NCI-H82 treated with DMSO at 0.1 percent for 48 hours (cell line): ENCODE measurements around the gene XBP1.
"Not testable (repeated sequence)": the region's sequence is repeated elsewhere in the genome, so short reads cannot be mapped to it uniquely, and the experiment has no call there.

Experiments
- DNase-seq: peaks from one replicate; lab custom pipeline; 2025; ENCODE audit not compliant: unreplicated experiment; lab: John Stamatoyannopoulos, UW

Gene XBP1

DNA sequence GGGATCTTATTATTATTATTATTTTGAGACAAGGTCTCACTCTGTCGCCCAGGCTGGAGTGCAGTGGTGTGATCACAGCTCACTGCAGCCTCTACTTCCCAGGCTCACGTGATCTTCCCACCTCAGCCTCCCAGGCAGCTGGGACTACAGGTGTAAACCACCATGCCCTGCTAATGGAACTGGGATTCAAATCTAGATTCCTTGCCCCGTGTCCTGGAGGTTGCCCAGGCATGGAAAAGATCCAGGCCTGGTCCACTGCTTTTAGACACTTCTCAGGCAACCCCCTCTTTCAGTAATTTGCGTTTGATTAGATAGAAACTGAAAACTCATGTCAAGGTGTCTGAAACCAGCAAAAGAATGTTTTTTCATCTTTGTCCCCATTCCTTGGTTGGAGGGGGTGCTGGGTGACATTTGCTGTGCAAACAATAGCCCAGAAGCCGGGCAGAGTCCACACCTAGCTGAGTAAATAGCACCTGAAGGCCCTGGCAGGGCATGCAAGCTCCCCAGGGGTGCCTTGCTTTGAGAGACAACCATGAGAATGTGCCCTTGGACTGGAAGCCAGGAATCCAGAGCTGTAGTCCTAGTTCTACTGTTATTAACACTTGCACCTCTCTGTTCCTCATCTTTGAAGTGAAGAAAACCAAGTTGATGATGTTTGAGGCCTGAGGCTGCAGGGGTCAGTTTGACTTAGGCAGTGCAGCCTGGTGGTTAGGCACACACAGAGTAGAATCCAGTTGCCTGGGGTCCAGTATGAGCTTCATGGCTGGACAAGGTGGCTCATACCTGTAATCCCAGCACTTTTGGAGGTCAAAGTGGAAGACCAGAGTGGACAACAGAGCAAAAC lies 19.1 kb upstream of the XBP1 start:
- DNase-seq = no peak

DNA sequence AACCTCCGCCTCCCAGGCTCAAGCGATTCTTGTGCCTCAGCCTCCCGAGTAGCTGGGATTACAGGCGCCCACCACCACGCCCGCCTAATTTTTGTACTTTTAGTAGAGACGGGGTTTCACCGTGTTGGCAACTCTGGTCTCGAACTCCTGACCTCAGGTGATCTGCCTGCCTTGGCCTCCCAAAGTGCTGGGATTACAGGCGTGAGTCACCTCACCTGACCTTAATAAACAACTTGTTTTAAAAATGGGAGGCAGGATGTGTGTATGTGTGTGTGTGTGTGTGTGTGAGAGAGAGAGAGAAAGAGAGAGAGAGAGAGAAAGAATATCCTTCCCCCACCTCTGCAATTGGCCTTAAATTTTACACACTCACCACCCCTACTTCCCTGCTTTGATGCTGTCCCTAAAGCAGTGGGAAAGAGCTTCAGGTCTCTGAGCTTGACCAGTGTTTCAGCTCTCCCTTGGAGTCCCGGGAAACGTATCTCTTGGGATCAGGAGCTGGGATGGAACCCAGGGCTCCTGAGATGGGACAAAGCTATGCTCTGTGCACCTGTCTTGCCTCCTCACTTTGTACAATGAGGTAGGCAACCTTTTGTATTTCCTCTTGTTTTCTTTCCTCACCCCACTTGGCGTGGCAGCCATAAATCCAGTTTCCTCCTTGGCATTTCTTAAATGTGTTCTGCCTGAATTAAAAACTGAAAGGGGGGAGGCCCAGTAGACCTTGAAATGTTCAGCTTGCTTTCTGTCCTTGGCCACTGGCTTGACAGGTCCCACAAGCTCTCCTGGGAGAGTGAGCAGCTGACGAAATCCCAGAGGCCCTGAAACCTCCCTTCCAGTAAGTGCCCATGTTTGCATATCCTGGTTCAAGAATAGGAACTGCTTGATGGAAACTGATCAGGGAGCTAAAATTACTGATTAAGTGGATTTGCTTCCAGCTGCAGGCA lies 17.8 kb upstream of the XBP1 start:
- no peak for DNase-seq

- no peak for DNase-seq
These were observed 16.7 kb upstream of the XBP1 start for GRCh38 chr22:28817064-28817463.

DNA sequence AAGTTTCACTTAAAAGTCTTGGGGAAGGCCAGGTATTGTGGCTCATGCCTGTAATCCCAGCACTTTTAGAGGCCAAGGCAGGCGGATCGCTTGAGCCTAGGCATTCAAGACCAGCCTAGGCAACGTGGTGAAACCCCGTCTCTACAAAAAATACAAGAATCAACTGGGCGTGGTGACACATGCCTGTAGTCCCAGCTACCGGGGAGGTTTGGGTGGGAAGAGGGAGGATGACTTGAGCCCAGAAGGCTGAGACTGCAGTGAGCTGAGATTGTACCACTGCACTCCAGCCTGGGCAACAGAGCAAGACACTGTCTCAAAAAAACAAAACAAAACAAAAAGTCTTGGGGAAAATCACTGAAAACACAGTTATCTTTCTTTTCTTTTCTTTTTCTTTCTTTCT lies 15.4 kb upstream of the XBP1 start:
- no peak for DNase-seq

DNA sequence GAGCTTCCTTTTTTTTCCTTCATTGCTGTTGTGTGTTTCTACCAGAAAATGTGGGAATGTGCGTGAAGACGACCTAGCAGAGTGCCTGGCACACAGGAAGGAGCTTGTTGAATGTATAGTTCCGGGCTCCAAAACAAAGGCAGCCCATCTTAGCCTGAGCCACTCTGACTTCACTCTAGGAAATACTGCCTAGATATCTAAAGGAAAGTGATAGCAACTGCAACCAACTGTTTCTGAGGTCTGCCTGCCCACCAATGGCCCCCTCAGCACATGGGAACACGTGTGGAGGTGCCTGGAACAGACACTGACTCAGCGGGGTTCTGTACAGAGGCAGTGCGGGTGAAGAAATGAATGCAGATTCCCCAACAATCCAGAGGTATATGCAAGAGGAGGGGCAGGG lies 14.7 kb upstream of the XBP1 start:
- no peak for DNase-seq

DNA sequence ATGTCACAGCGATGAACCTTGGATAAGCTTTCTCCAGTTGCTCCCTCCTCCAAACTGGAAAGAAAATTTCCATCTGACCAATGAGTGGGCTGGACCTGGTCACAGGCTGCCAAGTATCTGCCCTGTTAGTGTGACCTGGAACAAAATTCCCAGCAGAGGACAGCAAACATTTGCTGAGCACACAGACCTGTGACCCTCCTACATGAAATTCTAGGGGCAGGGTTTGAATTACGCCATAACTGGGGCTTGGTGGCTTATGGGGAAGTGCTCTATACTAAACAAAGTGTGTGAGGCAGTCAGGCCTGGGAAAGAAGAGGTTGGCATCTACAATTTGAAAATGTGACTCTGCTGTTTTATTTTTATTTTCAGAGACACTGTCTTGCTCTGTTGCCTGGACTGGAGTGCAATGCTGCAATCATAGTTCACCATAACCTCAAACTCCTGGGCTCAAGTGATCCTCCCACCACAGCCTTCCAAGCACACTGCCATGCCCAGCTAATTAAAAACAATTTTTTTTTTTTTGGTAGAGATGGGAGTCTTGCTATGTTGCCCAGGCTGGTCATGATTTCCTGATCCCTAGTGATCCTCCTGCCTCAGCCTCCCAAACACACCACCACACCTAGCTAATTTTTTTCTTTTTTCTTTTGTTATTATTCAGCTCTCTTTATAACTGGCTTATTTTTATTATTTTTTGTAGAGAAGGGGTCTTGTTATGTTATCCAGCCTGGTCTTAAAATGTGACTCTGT lies 13.6 kb upstream of the XBP1 start:
- no peak for DNase-seq

GRCh38 chr22:28812516-28812915 lies 12.1 kb upstream of the XBP1 start:
- DNase-seq = no peak

- DNase-seq = no peak
These were observed 10.6 kb upstream of the XBP1 start for GRCh38 chr22:28810821-28811491.

DNA sequence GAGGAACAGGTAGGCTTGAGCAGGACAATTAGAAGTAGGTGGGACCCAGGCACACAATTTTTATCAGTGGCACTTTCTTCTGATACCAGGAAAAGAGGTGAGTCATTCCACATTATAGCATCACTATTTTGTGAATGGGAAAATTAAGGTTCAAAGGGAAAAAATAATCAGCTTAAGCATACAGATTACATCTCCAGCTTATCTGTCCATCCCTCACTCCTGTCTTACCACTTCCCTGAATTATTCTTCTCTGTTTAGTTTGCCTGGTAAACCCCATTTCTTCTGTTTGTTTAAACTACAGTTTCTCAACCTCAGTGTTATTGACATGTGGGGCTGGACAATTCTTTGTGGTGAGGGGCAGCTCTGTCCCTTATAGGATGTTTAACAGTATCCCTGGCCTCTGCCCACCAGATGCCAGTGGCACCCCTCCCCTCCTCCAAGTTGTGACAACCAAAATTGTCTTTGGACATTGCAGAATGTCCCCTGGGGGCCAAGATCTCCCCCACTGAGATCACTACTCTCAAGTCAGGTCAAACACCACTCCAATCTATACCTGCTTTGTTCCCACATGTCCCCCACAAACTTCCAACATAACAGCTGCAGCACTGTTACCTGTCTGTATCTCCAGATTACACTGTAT lies 8.5 kb upstream of the XBP1 start:
- DNase-seq = no peak

GRCh38 chr22:28805426-28805825 lies 5.1 kb upstream of the XBP1 start:
- not testable (repeated sequence) for DNase-seq

GRCh38 chr22:28802595-28803123 lies 2.3 kb upstream of the XBP1 start:
- no peak for DNase-seq

- no peak for DNase-seq
These were observed 1.7 kb upstream of the XBP1 start for GRCh38 chr22:28801845-28802594.

- no peak for DNase-seq
These were observed 612 bp downstream of the XBP1 start for GRCh38 chr22:28799606-28800307.

GRCh38 chr22:28798810-28799605 lies 1.4 kb downstream of the XBP1 start:
- no peak for DNase-seq

- DNase-seq = no peak
These were observed 4.2 kb downstream of the XBP1 start for GRCh38 chr22:28795932-28796856.

DNA sequence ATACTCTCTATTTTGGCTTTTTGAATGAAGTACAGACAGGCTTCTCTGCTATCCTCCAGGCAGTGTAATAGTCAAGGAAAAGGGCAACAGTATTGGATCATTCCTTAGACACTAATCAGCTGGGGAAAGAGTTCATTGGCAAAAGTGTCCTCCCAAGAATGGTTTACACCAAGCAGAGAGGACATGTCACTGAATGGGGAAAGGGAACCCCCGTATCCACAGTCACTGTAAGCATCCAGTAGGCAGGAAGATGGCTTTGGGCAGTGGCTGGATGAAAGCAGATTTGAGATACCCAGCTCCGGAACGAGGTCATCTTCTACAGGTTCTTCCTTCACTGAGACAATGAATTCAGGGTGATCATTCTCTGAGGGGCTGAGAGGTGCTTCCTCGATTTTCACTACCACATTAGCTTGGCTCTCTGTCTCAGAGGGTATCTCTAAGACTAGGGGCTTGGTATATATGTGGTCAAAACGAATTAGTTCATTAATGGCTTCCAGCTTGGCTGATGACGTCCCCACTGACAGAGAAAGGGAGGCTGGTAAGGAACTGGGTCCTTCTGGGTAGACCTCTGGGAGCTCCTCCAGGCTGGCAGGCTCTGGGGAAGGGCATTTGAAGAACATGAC lies 5.2 kb downstream of the XBP1 start:
- DNase-seq = no peak
